Neuron (in vitro differentiated cells): ENCODE results near the gene C14orf93.

Source experiments
- H2AFZ ChIP-seq: one replicate; pipeline ENCODE4 v1.6.1; 2013; ENCODE audit warnings: low read depth, mild to moderate bottlenecking, inconsistent platforms, low read length, moderate library complexity
- H3K27me3 ChIP-seq: one replicate; pipeline ENCODE4 v1.6.1; 2013; ENCODE audit warnings: low read length; ENCODE audit not compliant: insufficient read depth
- H3K36me3 ChIP-seq: one replicate; pipeline ENCODE4 v1.6.1; 2013; ENCODE audit warnings: low read length; ENCODE audit not compliant: insufficient read depth
- H3K4me1 ChIP-seq: one replicate; pipeline ENCODE4 v1.6.1; 2013; ENCODE audit warnings: low read length; ENCODE audit not compliant: insufficient read depth
- H3K4me3 ChIP-seq: 2 replicates; pipeline ENCODE4 v1.5.1; 2013; ENCODE audit warnings: mild to moderate bottlenecking, low read length, moderate library complexity
- H3K9me3 ChIP-seq: one replicate; pipeline ENCODE4 v1.6.1; 2013; ENCODE audit warnings: low read length

Gene C14orf93

GRCh38 chr14:23052182-23052623 is 42.3 kb upstream of the C14orf93 start:
- Histone ChIP-seq H3K4me1 (peaks cover 13% of the 10 kb centered on the region), H3K4me3 (no peak overlapping the region), H3K36me3 (peaks cover 45% of the 10 kb centered on the region)

GRCh38 chr14:23051141-23052057 is 41.5 kb upstream of the C14orf93 start:
- Histone ChIP-seq H3K4me3 (no peak overlapping the region), H3K4me1 (peaks cover 6% of the 10 kb centered on the region), H2AFZ (no peak overlapping the region), H3K9me3 (peaks cover 7% of the 10 kb centered on the region), H3K36me3 (peaks cover 45% of the 10 kb centered on the region), H3K27me3 (no peaks in the 10 kb centered on the region)

More at GRCh38 chr14:23052182-23052623, 42.3 kb upstream of the C14orf93 start:
- no peak overlapping the region for H2AFZ ChIP-seq
- H3K9me3 ChIP-seq: peaks cover 7% of the 10 kb centered on the region
- no peaks in the 10 kb centered on the region for H3K27me3 ChIP-seq

GRCh38 chr14:23049011-23049410 is 39.1 kb upstream of the C14orf93 start:
- no peak overlapping the region for H3K4me3 ChIP-seq
- H3K4me1 ChIP-seq: no peaks in the 10 kb centered on the region
- H3K9me3 ChIP-seq: peaks cover 7% of the 10 kb centered on the region
- peaks cover 43% of the 10 kb centered on the region for H3K36me3 ChIP-seq
- H3K27me3 ChIP-seq: no peaks in the 10 kb centered on the region
- no peak overlapping the region for H2AFZ ChIP-seq

GRCh38 chr14:23047751-23048693 is 38.1 kb upstream of the C14orf93 start:
- Histone ChIP-seq H2AFZ (no peak overlapping the region), H3K4me1 (no peaks in the 10 kb centered on the region), H3K4me3 (no peak overlapping the region), H3K9me3 (peaks cover 7% of the 10 kb centered on the region), H3K27me3 (no peaks in the 10 kb centered on the region), H3K36me3 (peaks cover 33% of the 10 kb centered on the region)

- H3K4me3 ChIP-seq: no peak overlapping the region
- H3K27me3 ChIP-seq: no peaks in the 10 kb centered on the region
Observed at GRCh38 chr14:23047034-23047634, 37.2 kb upstream of the C14orf93 start.

GRCh38 chr14:23045419-23046357 is 35.7 kb upstream of the C14orf93 start:
- Histone ChIP-seq H3K36me3 (peaks cover 24% of the 10 kb centered on the region), H3K9me3 (peaks cover 7% of the 10 kb centered on the region), H2AFZ (no peak overlapping the region), H3K27me3 (no peaks in the 10 kb centered on the region), H3K4me3 (no peak overlapping the region), H3K4me1 (no peaks in the 10 kb centered on the region)

More at GRCh38 chr14:23047034-23047634, 37.2 kb upstream of the C14orf93 start:
- Histone ChIP-seq H3K9me3 (peaks cover 7% of the 10 kb centered on the region), H3K36me3 (peaks cover 31% of the 10 kb centered on the region), H2AFZ (no peak overlapping the region), H3K4me1 (no peaks in the 10 kb centered on the region)

GRCh38 chr14:23044840-23045239 is 34.9 kb upstream of the C14orf93 start:
- no peak overlapping the region for H2AFZ ChIP-seq
- no peaks in the 10 kb centered on the region for H3K4me1 ChIP-seq
- no peaks in the 10 kb centered on the region for H3K27me3 ChIP-seq
- peaks cover 16% of the 10 kb centered on the region for H3K36me3 ChIP-seq
- H3K4me3 ChIP-seq: no peak overlapping the region
- H3K9me3 ChIP-seq: peaks cover 7% of the 10 kb centered on the region

GRCh38 chr14:23043754-23044153 is 33.8 kb upstream of the C14orf93 start:
- Histone ChIP-seq H3K4me3 (no peak overlapping the region), H3K36me3 (peaks cover 7% of the 10 kb centered on the region), H3K9me3 (peaks cover 6% of the 10 kb centered on the region), H3K27me3 (no peaks in the 10 kb centered on the region), H2AFZ (no peak overlapping the region), H3K4me1 (no peaks in the 10 kb centered on the region)

- no peaks in the 10 kb centered on the region for H3K27me3 ChIP-seq
- H3K4me3 ChIP-seq: no peak overlapping the region
- H3K36me3 ChIP-seq: peaks cover 2% of the 10 kb centered on the region
- no peak overlapping the region for H2AFZ ChIP-seq
- no peaks in the 10 kb centered on the region for H3K4me1 ChIP-seq
- no peaks in the 10 kb centered on the region for H3K9me3 ChIP-seq
Observed at GRCh38 chr14:23043145-23043544, 33.2 kb upstream of the C14orf93 start.

GRCh38 chr14:23042162-23042965 is 32.4 kb upstream of the C14orf93 start, which contains the start of gene PSMB11:
PSMB11 (plus strand) TSS chr14:23042212; CDS start chr14:23042226, 14 bp downstream.
- Histone ChIP-seq H3K36me3 (no peaks in the 10 kb centered on the region), H3K4me3 (no peak within 1 kb of the TSS), H3K27me3 (no peaks in the 10 kb centered on the region)

GRCh38 chr14:23041729-23042128 is 31.8 kb upstream of the C14orf93 start:
- H2AFZ ChIP-seq: no peak overlapping the region

More at GRCh38 chr14:23042162-23042965, 32.4 kb upstream of the C14orf93 start, which contains the start of gene PSMB11:
- no peaks in the 10 kb centered on the region for H3K4me1 ChIP-seq
- no peaks in the 10 kb centered on the region for H3K9me3 ChIP-seq
- H2AFZ ChIP-seq: no peak within 1 kb of the TSS

More at GRCh38 chr14:23041729-23042128, 31.8 kb upstream of the C14orf93 start:
- Histone ChIP-seq H3K27me3 (no peaks in the 10 kb centered on the region), H3K9me3 (no peaks in the 10 kb centered on the region), H3K36me3 (no peaks in the 10 kb centered on the region), H3K4me1 (no peaks in the 10 kb centered on the region), H3K4me3 (no peak overlapping the region)
